ENCODE data around the gene SFXN4.
A peak's percentile ranks its signal among the peaks of the same experiment; 100 is the strongest.

Gene SFXN4

DNA sequence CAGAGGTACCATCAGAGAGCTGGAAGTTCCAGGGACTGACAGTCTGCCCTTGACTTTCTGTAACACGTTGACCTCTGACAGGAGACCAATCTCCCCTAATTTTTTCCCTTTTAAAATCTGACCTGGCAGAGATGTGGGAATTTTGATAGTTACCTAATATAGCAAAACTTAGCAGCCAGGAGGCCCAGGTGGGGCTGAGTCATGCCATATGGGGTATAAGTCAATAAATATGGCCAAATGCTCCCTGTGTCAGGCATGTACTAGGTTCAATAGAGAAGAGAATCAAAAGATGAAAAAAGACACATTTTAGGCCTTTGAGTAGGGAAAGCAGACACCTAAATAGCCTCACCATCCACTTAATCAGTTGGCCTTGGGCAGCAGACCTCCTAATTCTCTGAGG, 35.7 kb upstream of the SFXN4 start:
- DNase-seq (ENCODE audit: low read depth), result no peak
- no peak overlapping the region for H3K4me3 ChIP-seq (replicated peaks; ENCODE audit: low read depth, low read length)
- TF ChIP-seq, protein P1, sequence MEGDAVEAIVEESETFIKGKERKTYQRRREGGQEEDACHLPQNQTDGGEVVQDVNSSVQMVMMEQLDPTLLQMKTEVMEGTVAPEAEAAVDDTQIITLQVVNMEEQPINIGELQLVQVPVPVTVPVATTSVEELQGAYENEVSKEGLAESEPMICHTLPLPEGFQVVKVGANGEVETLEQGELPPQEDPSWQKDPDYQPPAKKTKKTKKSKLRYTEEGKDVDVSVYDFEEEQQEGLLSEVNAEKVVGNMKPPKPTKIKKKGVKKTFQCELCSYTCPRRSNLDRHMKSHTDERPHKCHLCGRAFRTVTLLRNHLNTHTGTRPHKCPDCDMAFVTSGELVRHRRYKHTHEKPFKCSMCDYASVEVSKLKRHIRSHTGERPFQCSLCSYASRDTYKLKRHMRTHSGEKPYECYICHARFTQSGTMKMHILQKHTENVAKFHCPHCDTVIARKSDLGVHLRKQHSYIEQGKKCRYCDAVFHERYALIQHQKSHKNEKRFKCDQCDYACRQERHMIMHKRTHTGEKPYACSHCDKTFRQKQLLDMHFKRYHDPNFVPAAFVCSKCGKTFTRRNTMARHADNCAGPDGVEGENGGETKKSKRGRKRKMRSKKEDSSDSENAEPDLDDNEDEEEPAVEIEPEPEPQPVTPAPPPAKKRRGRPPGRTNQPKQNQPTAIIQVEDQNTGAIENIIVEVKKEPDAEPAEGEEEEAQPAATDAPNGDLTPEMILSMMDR (IDR thresholded peaks at IDR 0.05; ENCODE audit: low read length, missing control alignments), result no peak

DNA sequence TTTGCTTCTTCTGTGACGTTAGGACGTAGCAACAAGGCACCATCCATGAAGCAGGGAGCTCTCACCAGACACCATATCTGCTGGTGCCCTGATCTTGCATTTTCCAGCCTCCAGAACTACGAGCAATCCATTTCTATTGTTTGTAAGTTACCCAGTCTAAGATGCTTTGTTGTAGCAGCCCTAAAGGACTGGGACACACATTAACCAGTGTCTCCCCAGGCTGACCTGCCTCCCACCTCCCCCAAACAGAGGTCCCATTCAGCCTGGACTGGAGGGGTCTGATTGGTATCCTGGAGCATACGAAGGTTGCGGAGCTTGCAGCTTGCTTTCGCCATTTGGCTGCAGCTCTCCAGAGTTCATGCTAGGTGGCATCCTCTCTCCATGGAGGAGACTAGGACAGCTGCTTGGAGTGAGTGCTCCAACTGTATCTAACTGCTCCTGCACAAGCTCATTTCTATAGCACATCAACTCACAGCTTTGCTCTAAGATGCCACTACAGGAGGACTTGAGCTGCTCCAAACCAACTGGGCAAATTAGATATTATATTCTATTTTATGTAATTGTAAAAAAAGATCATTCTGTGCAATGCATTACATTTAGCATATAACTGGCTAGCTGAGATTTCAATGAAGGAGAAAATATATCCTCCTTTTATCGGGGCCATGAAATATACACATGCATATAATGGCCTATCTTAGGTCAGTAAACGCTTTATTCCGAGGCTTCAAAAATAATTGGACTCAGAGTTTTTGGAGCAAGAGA, 33.9 kb upstream of the SFXN4 start:
- no peak overlapping the region for H3K4me3 ChIP-seq (replicated peaks; ENCODE audit: low read depth, low read length)
- TF ChIP-seq, protein P1 (IDR thresholded peaks at IDR 0.05; ENCODE audit: low read length, missing control alignments), result peak; percentile 93
- DNase-seq (ENCODE audit: low read depth), result peak; percentile 91

DNA sequence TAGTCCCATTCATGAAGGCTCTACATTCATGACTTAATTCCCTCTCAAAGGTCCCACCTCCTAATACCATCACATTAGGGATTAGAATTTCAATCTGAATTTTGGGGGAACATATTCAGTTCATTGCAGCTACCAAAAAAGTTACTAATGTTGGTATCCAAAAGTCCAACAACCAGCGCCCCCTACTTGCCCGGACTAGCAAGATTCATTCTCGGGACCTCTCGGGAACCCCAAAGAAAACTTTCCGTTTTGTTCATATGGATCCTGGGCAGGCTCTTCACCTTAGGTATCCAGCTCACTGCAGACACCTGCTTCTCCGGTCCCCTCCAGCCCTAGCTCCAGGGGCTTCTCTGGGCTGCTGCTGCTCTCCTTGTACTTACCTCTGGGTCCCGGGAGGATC, 32.9 kb upstream of the SFXN4 start:
- DNase-seq (ENCODE audit: low read depth), result no peak
- H3K4me3 ChIP-seq (replicated peaks; ENCODE audit: low read depth, low read length), result no peak overlapping the region
- TF ChIP-seq, protein P1 (IDR thresholded peaks at IDR 0.05; ENCODE audit: low read length, missing control alignments), result peak; percentile 54

DNA sequence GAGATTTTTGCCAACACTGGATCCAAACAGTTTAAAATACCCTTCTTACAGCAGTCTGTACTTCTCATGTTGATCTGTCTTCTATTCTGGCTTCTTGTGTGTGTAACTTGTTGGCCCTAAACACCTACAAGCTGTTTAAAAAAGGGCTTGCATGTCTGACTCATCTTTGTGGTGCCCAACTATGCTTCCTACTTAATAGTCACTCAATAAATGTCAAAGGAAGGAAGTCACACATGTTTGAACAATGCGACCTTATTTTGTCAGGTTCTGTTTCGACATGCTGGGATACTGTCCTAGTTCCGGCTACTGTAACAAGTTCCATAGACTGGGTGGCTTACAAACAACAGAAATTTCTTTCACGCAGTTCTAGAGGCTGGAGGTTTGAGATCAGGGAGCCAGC, 32.4 kb upstream of the SFXN4 start:
- TF ChIP-seq, protein P1 (IDR thresholded peaks at IDR 0.05; ENCODE audit: low read length, missing control alignments), result no peak
- H3K4me3 ChIP-seq (replicated peaks; ENCODE audit: low read depth, low read length), result no peak overlapping the region
- peak; percentile 57 for DNase-seq (ENCODE audit: low read depth)

DNA sequence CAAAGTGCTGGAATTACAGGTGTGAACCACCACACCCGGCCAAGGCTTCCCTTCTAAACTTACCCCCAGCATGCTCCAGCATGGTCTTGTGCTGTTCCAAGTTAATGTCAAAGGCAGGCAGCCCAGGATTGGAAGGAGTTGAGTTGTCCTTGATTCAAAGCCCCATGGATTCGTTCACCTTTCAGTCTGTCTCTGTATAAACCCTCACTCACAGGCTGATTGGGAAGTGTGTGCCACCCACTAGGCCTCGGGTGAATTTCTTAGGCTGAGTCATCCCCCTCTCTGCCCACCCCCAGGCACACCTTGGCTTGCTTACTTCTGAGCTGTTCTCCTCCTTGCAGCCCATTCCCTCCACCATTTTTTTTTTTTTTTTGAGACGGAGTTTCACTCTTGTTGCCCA, 26.4 kb upstream of the SFXN4 start:
- TF ChIP-seq, protein P1 (IDR thresholded peaks at IDR 0.05; ENCODE audit: low read length, missing control alignments), result no peak
- H3K4me3 ChIP-seq (replicated peaks; ENCODE audit: low read depth, low read length), result no peak overlapping the region
- no peak for DNase-seq (ENCODE audit: low read depth)

DNA sequence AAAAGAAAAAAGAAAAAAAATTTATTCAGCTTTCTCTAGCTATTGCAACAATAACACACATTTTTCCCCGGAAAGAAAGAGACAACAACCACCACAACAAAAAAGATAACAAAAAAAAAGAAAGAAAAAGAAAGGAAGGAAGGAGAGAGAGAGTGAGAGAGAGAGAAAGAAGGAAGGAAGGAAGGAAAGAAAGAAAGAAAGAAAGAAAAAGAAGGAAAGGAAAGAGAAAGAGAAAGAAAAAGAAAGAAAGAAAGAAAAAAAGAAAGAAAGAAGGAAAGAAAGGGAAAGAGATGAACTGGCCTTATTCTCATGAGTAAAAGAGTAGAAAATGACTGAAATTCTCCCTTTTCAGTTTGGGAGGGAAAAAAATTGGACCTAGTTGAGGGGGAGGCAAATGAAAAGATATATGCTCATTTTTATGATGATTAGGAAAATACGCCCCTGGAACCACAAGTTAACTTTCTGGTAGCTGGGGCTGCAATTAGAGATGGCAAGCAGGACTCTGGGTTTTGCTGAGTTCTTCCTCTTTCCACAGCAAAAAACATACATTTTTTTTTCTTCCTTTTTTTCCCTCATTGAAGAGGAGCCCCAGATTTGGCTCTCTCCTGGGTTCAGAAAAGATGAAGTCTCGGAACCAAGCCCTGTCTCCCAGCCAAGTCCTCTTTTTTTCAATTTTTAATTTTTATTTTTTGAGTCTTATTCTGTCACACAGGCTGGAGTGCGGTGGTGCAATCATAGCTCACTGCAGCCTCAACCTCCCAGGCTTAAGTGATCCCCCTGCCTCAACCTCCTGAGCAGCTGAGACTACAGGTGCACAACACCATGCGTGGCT, 25.7 kb upstream of the SFXN4 start:
- TF ChIP-seq, protein P1 (IDR thresholded peaks at IDR 0.05; ENCODE audit: low read length, missing control alignments), result no peak
- H3K4me3 ChIP-seq (replicated peaks; ENCODE audit: low read depth, low read length), result no peak overlapping the region
- DNase-seq (ENCODE audit: low read depth), result no peak

All from fibroblast of pulmonary artery (primary cell).